Tibial artery (tissue), 4 donors: ENCODE results near the gene CPEB4.

Source experiments
- DNase-seq, 2 donors: peaks; one replicate each; pipeline ENCODE4 v3.0.0-alpha.2; 2019
- H3K27ac ChIP-seq, 2 donors: fragments of 200-600 bp; sonication (generic) in 1 of 2; 1 replicate in 1 of 2; 2 replicates in 1 of 2; pipeline ENCODE4 v1.5.1; 2018 to 2019; ENCODE audit warnings: mild to moderate bottlenecking in 1 of 2
- H3K27me3 ChIP-seq, 2 donors: fragments of 200-600 bp; sonication (generic) in 1 of 2; one replicate each; pipeline versions ENCODE4 v1.5.1 to v1.6.0; 2016 to 2019
- H3K36me3 ChIP-seq, 3 donors: fragments of 200-600 bp; sonication (generic) in 2 of 3; one replicate each; pipeline ENCODE4 v1.5.1; 2016 to 2019; ENCODE audit warnings: mild to moderate bottlenecking in 2 of 3
- H3K4me1 ChIP-seq, 4 donors: fragments of 200-600 bp; sonication (generic) in 2 of 4; 1 replicate in 3 of 4; 2 replicates in 1 of 4; pipeline ENCODE4 v1.5.1; 2016 to 2019
- H3K4me3 ChIP-seq, 2 donors: fragments of 200-600 bp; sonication (generic) in 1 of 2; 1 replicate in 1 of 2; 2 replicates in 1 of 2; pipeline ENCODE4 v1.5.1; 2018 to 2019; ENCODE audit warnings: mild to moderate bottlenecking in 2 of 2
- H3K9me3 ChIP-seq, 3 donors: fragments of 200-600 bp; sonication (generic) in 1 of 3; one replicate each; pipeline ENCODE4 v1.5.1; 2016 to 2019
- CTCF ChIP-seq, 2 experiments: fragments of 200-600 bp in 1 of 2; fragments of 450-650 bp in 1 of 2; IDR thresholded peaks; one replicate each; pipeline ENCODE4 v1.5.1; 2017 to 2019; ENCODE audit warnings: antibody characterized with exemption in 2 of 2, mild to moderate bottlenecking in 1 of 2, moderate library complexity in 1 of 2
- intact Hi-C: fragments of 100-400 bp; cut with DNase I; formaldehyde crosslinking; loops from one replicate; pipeline ENCODE4 v1.15.0; 2023; ENCODE audit warnings: low total_unique reads

Gene CPEB4

DNA sequence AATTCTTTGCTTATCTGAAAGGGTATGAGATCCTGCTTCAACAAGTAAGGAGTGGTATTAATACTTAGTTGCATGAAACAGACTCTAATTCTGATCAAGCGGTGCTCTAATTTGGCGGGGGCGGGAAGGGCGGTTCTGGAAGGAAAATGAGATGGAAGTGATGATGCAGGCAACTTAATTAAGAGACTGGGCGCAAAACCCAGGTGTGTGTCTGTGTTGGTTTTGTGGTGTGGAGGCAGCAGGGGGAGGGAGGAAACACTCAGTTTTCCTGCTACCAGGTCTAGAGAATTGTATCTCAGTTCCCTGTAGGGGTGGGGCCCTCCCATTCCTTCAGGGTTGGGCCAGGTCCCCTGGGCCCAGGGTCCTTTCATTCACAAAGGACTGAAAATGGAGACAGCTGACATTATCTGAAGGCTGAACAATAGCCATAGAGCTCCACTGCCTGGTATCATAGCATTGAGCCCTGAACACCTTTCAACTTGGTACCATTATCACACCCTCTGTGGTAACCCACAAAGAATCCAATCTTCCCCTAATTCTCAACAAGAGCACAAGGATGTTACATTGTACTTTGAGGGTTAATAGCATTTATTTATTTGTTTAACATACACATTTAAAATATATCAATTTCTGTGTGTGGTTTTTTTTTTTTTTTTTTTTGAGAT, 83.7 kb downstream of the CPEB4 start:
- TF ChIP-seq CTCF (IDR thresholded peaks at IDR 0.05), result no peak
- Histone ChIP-seq H3K27me3 (no peaks in the 10 kb centered on the region), H3K4me3 (no peak overlapping the region), H3K27ac (no peak overlapping the region), H3K36me3 (no peaks in the 10 kb centered on the region), H3K4me1 (peaks cover 0 to 19% (median 9%) of the 10 kb centered on the region in 4 donors), H3K9me3 (no peaks in the 10 kb centered on the region)
- no peak for DNase-seq
- intact Hi-C loops, result loop anchor here (2.0 to 5.0 kb wide), 3 partner anchors 45 to 355 kb away; partner anchors contain the start of genes BOD1 and CPEB4

GRCh38 chr5:173972607-173972924, 84.4 kb downstream of the CPEB4 start:
- H3K9me3 ChIP-seq, result no peaks in the 10 kb centered on the region
- peak overlapping the region in 1 of 2 donors; percentile 16 for H3K27ac ChIP-seq
- no peaks in the 10 kb centered on the region for H3K36me3 ChIP-seq
- no peak for TF ChIP-seq CTCF (IDR thresholded peaks at IDR 0.05)
- peak overlapping the region; percentile 42 to 49 for H3K4me3 ChIP-seq
- H3K4me1 ChIP-seq, result peaks cover 0 to 19% (median 9%) of the 10 kb centered on the region in 4 donors
- no peaks in the 10 kb centered on the region for H3K27me3 ChIP-seq
- intact Hi-C loops, result loop anchor here (2.0 to 5.0 kb wide), 3 partner anchors 45 to 356 kb away; partner anchors contain the start of genes BOD1 and CPEB4
- DNase-seq, result no peak

DNA sequence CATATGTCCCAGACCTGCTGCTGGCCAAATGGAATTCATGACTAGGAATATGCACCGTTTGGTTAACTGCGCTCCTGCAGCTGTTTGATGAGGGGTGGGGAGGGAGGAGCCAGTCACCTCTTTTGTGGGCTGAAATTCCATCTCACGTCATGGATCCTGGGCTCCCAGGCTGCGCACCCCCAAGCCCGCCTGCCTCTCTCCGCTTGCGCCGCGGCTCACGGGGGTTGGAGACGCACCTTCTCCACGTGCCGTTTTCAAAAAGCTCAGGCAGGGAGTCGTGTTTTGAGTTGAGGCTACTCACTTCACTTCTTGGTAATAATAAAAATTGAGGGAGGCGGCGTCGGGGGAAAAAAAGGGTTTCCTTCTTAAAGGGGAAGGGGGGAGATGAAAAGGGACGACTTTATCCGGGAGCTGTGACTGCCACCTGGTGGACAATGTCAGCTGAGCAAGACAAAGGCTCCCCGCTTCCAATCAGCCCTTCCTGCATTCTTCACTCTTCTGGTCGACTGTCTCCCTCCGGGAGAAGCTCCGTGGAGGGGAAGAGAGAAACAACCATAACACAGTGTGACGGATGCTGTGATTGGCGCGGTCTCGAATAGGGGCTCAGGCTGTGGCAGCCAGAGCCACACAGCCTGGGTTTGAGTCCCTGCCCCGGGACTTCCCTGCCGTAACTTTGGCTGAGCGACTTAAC, 84.9 kb downstream of the CPEB4 start:
- TF ChIP-seq CTCF (IDR thresholded peaks at IDR 0.05), result peak; percentile 85 to 95
- Histone ChIP-seq H3K27me3 (no peaks in the 10 kb centered on the region), H3K9me3 (no peaks in the 10 kb centered on the region), H3K27ac (peak overlapping the region in 1 of 2 donors; percentile 16), H3K36me3 (no peaks in the 10 kb centered on the region), H3K4me3 (peak overlapping the region; percentile 42 to 49), H3K4me1 (peaks cover 0 to 19% (median 9%) of the 10 kb centered on the region in 4 donors)
- intact Hi-C loops, result loop anchor here (2.0 to 5.0 kb wide), 3 partner anchors 46 to 356 kb away; partner anchors contain the start of genes BOD1 and CPEB4
- peak; percentile 84 to 88 for DNase-seq

- H3K4me1 ChIP-seq, result peaks cover 0 to 19% (median 9%) of the 10 kb centered on the region in 4 donors
- no peaks in the 10 kb centered on the region for H3K9me3 ChIP-seq
- TF ChIP-seq CTCF (IDR thresholded peaks at IDR 0.05), result no peak
- intact Hi-C loops, result loop anchor here (2.0 to 5.0 kb wide), 3 partner anchors 46 to 357 kb away; partner anchors contain the start of genes BOD1 and CPEB4
- no peak for DNase-seq
- no peaks in the 10 kb centered on the region for H3K36me3 ChIP-seq
- peak overlapping the region; percentile 42 to 49 for H3K4me3 ChIP-seq
- H3K27ac ChIP-seq, result no peak overlapping the region
- H3K27me3 ChIP-seq, result no peaks in the 10 kb centered on the region
Measured at GRCh38 chr5:173973616-173973969, 85.4 kb downstream of the CPEB4 start.

DNA sequence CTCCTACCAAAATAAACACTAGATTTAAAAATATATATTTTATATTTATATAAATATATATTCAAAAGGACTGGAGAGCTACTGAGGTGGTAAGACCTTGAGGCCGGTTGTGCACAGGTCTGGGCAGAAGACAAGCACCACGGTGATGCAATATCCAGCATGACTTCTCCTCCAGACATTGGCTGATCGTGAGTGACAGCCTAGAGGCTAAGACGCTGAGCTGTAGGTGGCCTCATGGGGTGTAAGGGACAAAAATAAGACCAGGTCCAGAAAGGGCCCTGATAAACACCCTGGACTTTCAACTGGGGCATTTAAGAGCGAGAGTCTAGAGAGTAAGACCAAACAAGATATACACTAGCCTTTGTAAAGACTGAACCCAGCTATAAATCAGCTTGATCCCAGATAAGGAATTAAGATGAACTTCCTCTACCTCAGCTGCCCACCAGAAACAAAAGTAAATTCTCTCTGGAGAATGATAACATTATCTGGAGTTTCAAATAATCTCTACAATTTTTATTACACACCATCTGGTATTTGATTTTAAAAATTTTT, 86.6 kb downstream of the CPEB4 start:
- no peak overlapping the region for H3K27ac ChIP-seq
- H3K4me1 ChIP-seq, result peaks cover 0 to 19% (median 9%) of the 10 kb centered on the region in 4 donors
- no peak overlapping the region for H3K4me3 ChIP-seq
- H3K36me3 ChIP-seq, result no peaks in the 10 kb centered on the region
- DNase-seq, result no peak
- intact Hi-C loops, result loop anchor here (5.0 kb wide), 2 partner anchors 47 to 87 kb away; partner anchors contain the start of gene CPEB4
- H3K27me3 ChIP-seq, result no peaks in the 10 kb centered on the region
- H3K9me3 ChIP-seq, result no peaks in the 10 kb centered on the region
- no peak for TF ChIP-seq CTCF (IDR thresholded peaks at IDR 0.05)
